ENCODE measurements around the gene ACHE. TPM values are rescaled to one million over a fixed set of nuclear protein-coding genes. Genes with fewer than 3 reads are reported as not detected.

ACHE gene
- total RNA-seq, 2 donors from 2014 or later: not detected

GRCh38 chr7:100892364-100893317 is 3.0 kb downstream of the ACHE start:
- Mint-ChIP-seq H3K4me3 (no peak overlapping the region), H3K36me3 (ENCODE audit: low read depth) (peaks cover 18% of the 10 kb centered on the region), H3K27me3 (peaks cover 18% of the 10 kb centered on the region), H3K9me3 (no peaks in the 10 kb centered on the region), H3K27ac (no peak overlapping the region), H3K4me1 (peaks cover 22% of the 10 kb centered on the region)
- ATAC-seq (replicated peaks): no peak

- Mint-ChIP-seq H3K9me3 (no peaks in the 10 kb centered on the region), H3K27me3 (peaks cover 15% of the 10 kb centered on the region), H3K36me3 (ENCODE audit: low read depth) (peaks cover 28% of the 10 kb centered on the region), H3K4me3 (peak overlapping the region; percentile 73), H3K27ac (no peak overlapping the region), H3K4me1 (peaks cover 31% of the 10 kb centered on the region)
- no peak for ATAC-seq (replicated peaks)
Measured at GRCh38 chr7:100891568-100892247, 4.0 kb downstream of the ACHE start.

- peaks cover 9% of the 10 kb centered on the region for H3K27me3 Mint-ChIP-seq
- no peak for ATAC-seq (replicated peaks)
- peaks cover 30% of the 10 kb centered on the region for H3K4me1 Mint-ChIP-seq
- H3K36me3 Mint-ChIP-seq (ENCODE audit: low read depth): peaks cover 31% of the 10 kb centered on the region
- peak overlapping the region; percentile 73 for H3K4me3 Mint-ChIP-seq
- peak overlapping the region; percentile 9 for H3K27ac Mint-ChIP-seq
- H3K9me3 Mint-ChIP-seq: no peaks in the 10 kb centered on the region
Measured at GRCh38 chr7:100890653-100891567, 4.8 kb downstream of the ACHE start.

- Mint-ChIP-seq H3K9me3 (no peaks in the 10 kb centered on the region), H3K4me3 (peak within 1 kb of the TSS; percentile 73), H3K4me1 (peaks cover 44% of the 10 kb centered on the region), H3K36me3 (ENCODE audit: low read depth) (peaks cover 47% of the 10 kb centered on the region), H3K27me3 (peaks cover 7% of the 10 kb centered on the region), H3K27ac (peak within 1 kb of the TSS; percentile 83)
- ATAC-seq (replicated peaks): peak; percentile 60
Measured at GRCh38 chr7:100888988-100889750, 6.5 kb downstream of the ACHE start, which contains the start of gene UFSP1. Gene UFSP1 (minus strand): TSS chr7:100889715. CDS start chr7:100889271, 444 bp downstream.

- peaks cover 54% of the 10 kb centered on the region for H3K36me3 Mint-ChIP-seq (ENCODE audit: low read depth)
- peak overlapping the region; percentile 83 for H3K27ac Mint-ChIP-seq
- peaks cover 46% of the 10 kb centered on the region for H3K4me1 Mint-ChIP-seq
- ATAC-seq (replicated peaks): no peak
- H3K9me3 Mint-ChIP-seq: no peaks in the 10 kb centered on the region
- H3K4me3 Mint-ChIP-seq: peak overlapping the region; percentile 73
- peaks cover 4% of the 10 kb centered on the region for H3K27me3 Mint-ChIP-seq
Measured at GRCh38 chr7:100888291-100888987, 7.2 kb downstream of the ACHE start.

GRCh38 chr7:100887516-100888290 is 8.0 kb downstream of the ACHE start:
- Mint-ChIP-seq H3K4me3 (peak overlapping the region; percentile 73), H3K27me3 (peaks cover 4% of the 10 kb centered on the region), H3K9me3 (no peaks in the 10 kb centered on the region), H3K36me3 (ENCODE audit: low read depth) (peaks cover 62% of the 10 kb centered on the region), H3K4me1 (peaks cover 51% of the 10 kb centered on the region), H3K27ac (peak overlapping the region; percentile 83)
- no peak for ATAC-seq (replicated peaks)

GRCh38 chr7:100886936-100887515 is 8.7 kb downstream of the ACHE start:
- H3K27ac Mint-ChIP-seq: peak overlapping the region; percentile 83
- H3K27me3 Mint-ChIP-seq: peaks cover 4% of the 10 kb centered on the region
- H3K36me3 Mint-ChIP-seq (ENCODE audit: low read depth): peaks cover 68% of the 10 kb centered on the region
- H3K9me3 Mint-ChIP-seq: no peaks in the 10 kb centered on the region
- peaks cover 51% of the 10 kb centered on the region for H3K4me1 Mint-ChIP-seq
- no peak for ATAC-seq (replicated peaks)
- H3K4me3 Mint-ChIP-seq: peak overlapping the region; percentile 73

GRCh38 chr7:100886142-100886935 is 9.3 kb downstream of the ACHE start:
- no peak for ATAC-seq (replicated peaks)
- H3K36me3 Mint-ChIP-seq (ENCODE audit: low read depth): peaks cover 75% of the 10 kb centered on the region

GRCh38 chr7:100885440-100886141 is 10.1 kb downstream of the ACHE start:
- Mint-ChIP-seq H3K36me3 (ENCODE audit: low read depth) (peaks cover 83% of the 10 kb centered on the region), H3K27me3 (no peaks in the 10 kb centered on the region), H3K27ac (peak overlapping the region; percentile 41), H3K9me3 (no peaks in the 10 kb centered on the region), H3K4me3 (peak overlapping the region; percentile 47), H3K4me1 (peaks cover 55% of the 10 kb centered on the region)
- no peak for ATAC-seq (replicated peaks)

More at GRCh38 chr7:100886142-100886935, 9.3 kb downstream of the ACHE start:
- Mint-ChIP-seq H3K27me3 (peaks cover 1% of the 10 kb centered on the region), H3K9me3 (no peaks in the 10 kb centered on the region), H3K27ac (peak overlapping the region; percentile 83), H3K4me3 (peak overlapping the region; percentile 73), H3K4me1 (peaks cover 54% of the 10 kb centered on the region)

GRCh38 chr7:100884736-100885439 is 10.8 kb downstream of the ACHE start:
- no peaks in the 10 kb centered on the region for H3K9me3 Mint-ChIP-seq
- no peaks in the 10 kb centered on the region for H3K27me3 Mint-ChIP-seq
- peaks cover 52% of the 10 kb centered on the region for H3K4me1 Mint-ChIP-seq
- ATAC-seq (replicated peaks): no peak
- H3K4me3 Mint-ChIP-seq: peak overlapping the region; percentile 47
- H3K36me3 Mint-ChIP-seq (ENCODE audit: low read depth): peaks cover 90% of the 10 kb centered on the region
- H3K27ac Mint-ChIP-seq: peak overlapping the region; percentile 58

All from activated T-helper 17 cell treated with anti-CD3 and anti-CD28 coated beads, Interleukin-2, amount 50 U/mL, for 72 hours (primary cell).